H9 (cell line): ENCODE measurements around the gene INPP4A. TPM values are rescaled to one million over a fixed set of nuclear protein-coding genes. Genes with fewer than 3 reads are reported as not detected.

Experiments used
- DNase-seq: peaks from one replicate; pipeline ENCODE4 v3.0.0-alpha.2; 2017
- H2AFZ ChIP-seq: one replicate; pipeline ENCODE4 v1.6.1; 2013; ENCODE audit warnings: mild to moderate bottlenecking, low read length, control low read depth, moderate library complexity
- H2AK5ac ChIP-seq: 2 replicates; pipeline ENCODE4 v1.6.1; 2013; ENCODE audit warnings: low read length, control low read depth, mixed read lengths; ENCODE audit not compliant: insufficient read length
- H2BK120ac ChIP-seq: one replicate; pipeline ENCODE4 v1.6.1; 2013; ENCODE audit warnings: low read depth, mild to moderate bottlenecking, low read length, control low read depth, inconsistent platforms; ENCODE audit not compliant: poor library complexity, severe bottlenecking
- H2BK12ac ChIP-seq: 2 replicates; pipeline ENCODE4 v1.6.1; 2013; ENCODE audit warnings: low read length, control low read depth, mixed read lengths, low read depth; ENCODE audit not compliant: insufficient read length
- H2BK15ac ChIP-seq: 2 replicates; pipeline ENCODE4 v1.6.1; 2013; ENCODE audit warnings: low read depth, low read length, control low read depth
- H2BK20ac ChIP-seq: one replicate; pipeline ENCODE4 v1.6.1; 2013; ENCODE audit warnings: low read depth, mild to moderate bottlenecking, low read length, control low read depth, inconsistent platforms; ENCODE audit not compliant: poor library complexity, severe bottlenecking
- H2BK5ac ChIP-seq: 2 replicates; pipeline ENCODE4 v1.6.1; 2013; ENCODE audit warnings: low read length, control low read depth, mixed read lengths; ENCODE audit not compliant: insufficient read length
- H3K14ac ChIP-seq: 2 replicates; pipeline ENCODE4 v1.6.1; 2013; ENCODE audit warnings: low read length, control low read depth; ENCODE audit not compliant: insufficient read depth
- H3K18ac ChIP-seq: 2 replicates; pipeline ENCODE4 v1.6.1; 2013; ENCODE audit warnings: low read depth, mild to moderate bottlenecking, mixed read lengths, low read length, control low read depth; ENCODE audit not compliant: insufficient read length
- H3K23ac ChIP-seq: 2 replicates; pipeline ENCODE4 v1.6.1; 2013; ENCODE audit warnings: low read length, control low read depth, mixed read lengths, low read depth; ENCODE audit not compliant: insufficient read length
- H3K23me2 ChIP-seq: 2 replicates; pipeline ENCODE4 v1.6.1; 2013; ENCODE audit warnings: low read depth, mild to moderate bottlenecking, mixed read lengths, low read length, control low read depth; ENCODE audit not compliant: insufficient read length, poor library complexity, severe bottlenecking
- H3K27ac ChIP-seq: 2 replicates; pipeline ENCODE4 v1.5.1; 2013; ENCODE audit warnings: low read length, control low read depth, mixed read lengths, low read depth; ENCODE audit not compliant: insufficient read length
- H3K27me3 ChIP-seq: 2 replicates; pipeline ENCODE4 v1.6.1; 2013; ENCODE audit warnings: low read length, control low read depth, inconsistent platforms; ENCODE audit not compliant: insufficient read depth
- H3K4ac ChIP-seq: 2 replicates; pipeline ENCODE4 v1.6.1; 2013; ENCODE audit warnings: low read depth, mild to moderate bottlenecking, control low read depth, inconsistent platforms, low read length, moderate library complexity
- H3K4me1 ChIP-seq: 2 replicates; pipeline ENCODE4 v1.6.1; 2013; ENCODE audit warnings: low read length, control low read depth, inconsistent platforms; ENCODE audit not compliant: insufficient read depth
- H3K4me2 ChIP-seq: 2 replicates; pipeline ENCODE4 v1.6.1; 2013; ENCODE audit warnings: low read length, control low read depth, mixed read lengths; ENCODE audit not compliant: insufficient read length, insufficient read depth
- H3K56ac ChIP-seq: 2 replicates; pipeline ENCODE4 v1.6.1; 2013; ENCODE audit warnings: low read depth, mild to moderate bottlenecking, mixed read lengths, low read length, control low read depth; ENCODE audit not compliant: insufficient read length
- H3K79me1 ChIP-seq: 2 replicates; pipeline ENCODE4 v1.6.1; 2013; ENCODE audit warnings: low read depth, mild to moderate bottlenecking, moderate library complexity, low read length, control low read depth, inconsistent platforms; ENCODE audit not compliant: insufficient read depth, poor library complexity, severe bottlenecking
- H3K79me2 ChIP-seq: 2 replicates; pipeline ENCODE4 v1.6.1; 2013; ENCODE audit warnings: low read length, control low read depth, inconsistent platforms; ENCODE audit not compliant: insufficient read depth
- H3K9ac ChIP-seq: 2 replicates; pipeline ENCODE4 v1.6.1; 2013; ENCODE audit warnings: low read length, control low read depth, mixed read lengths; ENCODE audit not compliant: insufficient read length; ENCODE audit errors: extremely low read depth
- H3K9me3 ChIP-seq: one replicate; pipeline ENCODE4 v1.6.1; 2013; ENCODE audit warnings: low read depth, low read length, inconsistent platforms; ENCODE audit not compliant: control insufficient read depth
- H3T11ph ChIP-seq: one replicate; pipeline ENCODE4 v1.6.1; 2013; ENCODE audit warnings: mild to moderate bottlenecking, low read length, control low read depth, inconsistent platforms
- H4K20me1 ChIP-seq: one replicate; pipeline ENCODE4 v1.6.1; 2013; ENCODE audit not compliant: control insufficient read depth, insufficient read length, insufficient read depth
- H4K5ac ChIP-seq: 2 replicates; pipeline ENCODE4 v1.6.1; 2013; ENCODE audit warnings: low read depth, mild to moderate bottlenecking, mixed read lengths, low read length, control low read depth; ENCODE audit not compliant: insufficient read length
- H4K8ac ChIP-seq: replicated peaks from 2 replicates; pipeline ENCODE4 v1.6.1; 2013; ENCODE audit warnings: low read length, control low read depth, mixed read lengths, low read depth; ENCODE audit not compliant: insufficient read length
- H4K91ac ChIP-seq: 2 replicates; pipeline ENCODE4 v1.6.1; 2013; ENCODE audit warnings: low read depth, mild to moderate bottlenecking, moderate library complexity, mixed read lengths, low read length, control low read depth; ENCODE audit not compliant: insufficient read length
- H3K27ac Mint-ChIP-seq, 3 experiments: 2 replicates in 2 of 3; 3 replicates in 1 of 3; pipeline ENCODE4 v1.8.0; 2020 to 2021; ENCODE audit warnings: mixed read lengths in 3 of 3, mild to moderate bottlenecking in 1 of 3, moderate library complexity in 1 of 3
- H3K27me3 Mint-ChIP-seq: 2 replicates; pipeline ENCODE4 v1.8.0; 2021; ENCODE audit warnings: low read depth, mild to moderate bottlenecking, moderate library complexity, mixed read lengths
- H3K36me3 Mint-ChIP-seq, 3 experiments: 2 replicates in 2 of 3; 3 replicates in 1 of 3; pipeline ENCODE4 v1.8.0; 2020 to 2021; ENCODE audit warnings: low read depth in 3 of 3, mixed read lengths in 3 of 3; ENCODE audit not compliant: insufficient read depth in 1 of 3
- H3K4me1 Mint-ChIP-seq, 2 experiments: 2 replicates each; pipeline ENCODE4 v1.8.0; 2020; ENCODE audit warnings: mixed read lengths in 2 of 2
- H3K4me3 Mint-ChIP-seq, 2 experiments: 2 replicates in 1 of 2; 3 replicates in 1 of 2; pipeline ENCODE4 v1.8.0; 2020 to 2021; ENCODE audit warnings: mild to moderate bottlenecking in 2 of 2, mixed read lengths in 2 of 2, moderate library complexity in 1 of 2
- H3K9me3 Mint-ChIP-seq, 2 experiments: 2 replicates in 1 of 2; 3 replicates in 1 of 2; pipeline ENCODE4 v1.8.0; 2020; ENCODE audit warnings: mild to moderate bottlenecking in 2 of 2, mixed read lengths in 2 of 2, moderate library complexity in 1 of 2
- WGBS: extraction: QIAGEN DNeasy Blood & Tissue Kit; methylation state at CpG from one replicate; pipeline ENCODE4 v1.1.7; 2013; ENCODE audit warnings: missing lambda C conversion rate, low lambda C conversion rate, mixed read lengths; ENCODE audit not compliant: insufficient read length; ENCODE audit errors: extremely low coverage; 5-methylcytosine and 5-hydroxymethylcytosine counted together
- total RNA-seq: library from RNA; stranded (reverse); gene quantifications from 2 replicates; pipeline ENCODE4 v1.2.1, GENCODE V29; 2021
- TF ChIP-seq, protein P1 (sequence below): fragments of 200-600 bp; sonication (generic); conservative IDR thresholded peaks from 3 replicates; pipeline ENCODE4 v1.8.0; 2021; ENCODE audit warnings: antibody characterized with exemption, mild to moderate bottlenecking

Gene INPP4A
- total RNA-seq, 1 experiment from 2014 or later = 55.2 TPM

DNA sequence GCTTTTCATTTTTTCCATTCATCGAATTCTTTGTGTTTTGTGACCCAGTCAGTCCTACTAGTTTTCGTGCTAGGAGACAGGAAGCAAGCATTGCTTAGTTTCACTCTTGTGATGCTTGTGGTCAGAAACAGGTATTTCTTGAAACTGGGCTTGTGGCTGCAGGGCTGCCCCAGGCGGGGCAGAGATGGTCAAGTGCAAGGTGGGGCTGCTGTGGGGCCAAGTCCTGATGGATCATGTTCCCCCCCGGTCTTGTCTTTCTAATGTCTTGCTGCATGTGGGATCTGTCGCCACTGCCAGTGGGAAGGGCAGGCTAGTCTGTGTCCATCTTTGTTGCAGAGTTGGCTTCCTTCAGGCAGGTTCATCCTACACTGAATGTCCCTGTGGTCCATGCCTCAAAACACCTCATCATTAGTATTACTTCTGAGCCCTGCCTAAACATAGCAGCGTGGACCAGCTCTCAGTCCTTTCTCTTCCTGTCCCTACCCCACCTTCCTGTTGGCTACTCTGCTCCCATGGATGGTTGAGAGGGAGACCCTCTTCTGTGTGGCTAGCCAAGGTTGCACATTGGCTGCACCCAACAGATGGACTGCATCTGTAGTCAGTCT is 38.7 kb downstream of the INPP4A start:
- H3T11ph ChIP-seq = no peak overlapping the region
- no peaks in the 10 kb centered on the region; a peak in 1 of 7 replicates for H3K36me3 Mint-ChIP-seq
- H3K4me1 Mint-ChIP-seq = peaks cover 70 to 85% of the 10 kb centered on the region in 2 experiments
- H2AK5ac ChIP-seq = no peak overlapping the region
- H2BK120ac ChIP-seq = no peak overlapping the region
- no peak overlapping the region for H3K27ac ChIP-seq
- H3K79me2 ChIP-seq = peaks cover 1% of the 10 kb centered on the region; the same call in 1 of the 2 replicates
- H2BK12ac ChIP-seq = no peak overlapping the region
- H2BK15ac ChIP-seq = no peak overlapping the region
- no peaks in the 10 kb centered on the region for H3K27me3 Mint-ChIP-seq
- H3K14ac ChIP-seq = no peak overlapping the region
- no peak for DNase-seq
- no peak overlapping the region for H3K9ac ChIP-seq
- H3K79me1 ChIP-seq = no peaks in the 10 kb centered on the region
- H3K27me3 ChIP-seq = no peaks in the 10 kb centered on the region
- no peak overlapping the region for H4K91ac ChIP-seq
- H3K4me3 Mint-ChIP-seq = no peak overlapping the region
- no peak overlapping the region for H2AFZ ChIP-seq
- H3K9me3 Mint-ChIP-seq = no peaks in the 10 kb centered on the region
- no CpG with 5 or more reads among the region's 6 CpGs for WGBS
- H4K20me1 ChIP-seq = no peaks in the 10 kb centered on the region
- no peaks in the 10 kb centered on the region for H3K9me3 ChIP-seq
- TF ChIP-seq, protein P1, sequence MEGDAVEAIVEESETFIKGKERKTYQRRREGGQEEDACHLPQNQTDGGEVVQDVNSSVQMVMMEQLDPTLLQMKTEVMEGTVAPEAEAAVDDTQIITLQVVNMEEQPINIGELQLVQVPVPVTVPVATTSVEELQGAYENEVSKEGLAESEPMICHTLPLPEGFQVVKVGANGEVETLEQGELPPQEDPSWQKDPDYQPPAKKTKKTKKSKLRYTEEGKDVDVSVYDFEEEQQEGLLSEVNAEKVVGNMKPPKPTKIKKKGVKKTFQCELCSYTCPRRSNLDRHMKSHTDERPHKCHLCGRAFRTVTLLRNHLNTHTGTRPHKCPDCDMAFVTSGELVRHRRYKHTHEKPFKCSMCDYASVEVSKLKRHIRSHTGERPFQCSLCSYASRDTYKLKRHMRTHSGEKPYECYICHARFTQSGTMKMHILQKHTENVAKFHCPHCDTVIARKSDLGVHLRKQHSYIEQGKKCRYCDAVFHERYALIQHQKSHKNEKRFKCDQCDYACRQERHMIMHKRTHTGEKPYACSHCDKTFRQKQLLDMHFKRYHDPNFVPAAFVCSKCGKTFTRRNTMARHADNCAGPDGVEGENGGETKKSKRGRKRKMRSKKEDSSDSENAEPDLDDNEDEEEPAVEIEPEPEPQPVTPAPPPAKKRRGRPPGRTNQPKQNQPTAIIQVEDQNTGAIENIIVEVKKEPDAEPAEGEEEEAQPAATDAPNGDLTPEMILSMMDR = no peak
- H3K23ac ChIP-seq = no peak overlapping the region
- no peak overlapping the region for H4K5ac ChIP-seq
- peaks cover 2% of the 10 kb centered on the region; the same call in 1 of the 2 replicates for H3K4me1 ChIP-seq
- no peak overlapping the region for H3K4ac ChIP-seq
- no peak overlapping the region for H2BK20ac ChIP-seq
- H2BK5ac ChIP-seq = no peak overlapping the region
- no peak overlapping the region for H3K4me2 ChIP-seq
- no peaks in the 10 kb centered on the region for H3K23me2 ChIP-seq
- H3K56ac ChIP-seq = no peak overlapping the region
- H4K8ac ChIP-seq = no peak overlapping the region
- H3K27ac Mint-ChIP-seq = peak overlapping the region in 2 of 3 experiments; percentile 56 to 89; a peak in 2 of 7 replicates
- H3K18ac ChIP-seq = no peak overlapping the region
